IMR-90 (cell line): ENCODE measurements around the gene CENPU.

Experiments used
- CEBPB ChIP-seq: IDR thresholded peaks from 2 replicates; pipeline ENCODE4 v1.6.1; 2012; ENCODE audit warnings: low read depth, low read length, improper control_type of control experiment
- CHD1 ChIP-seq: IDR thresholded peaks from 2 replicates; pipeline ENCODE4 v1.6.1; 2012; ENCODE audit warnings: low read depth, low read length, improper control_type of control experiment
- MAFK ChIP-seq: IDR thresholded peaks from 2 replicates; pipeline ENCODE4 v1.6.1; 2012; ENCODE audit warnings: low read depth, low read length, improper control_type of control experiment
- MAZ ChIP-seq: IDR thresholded peaks from 2 replicates; pipeline ENCODE4 v1.6.1; 2012; ENCODE audit warnings: low read depth, mild to moderate bottlenecking, low read length, improper control_type of control experiment, moderate library complexity, borderline replicate concordance
- MXI1 ChIP-seq: IDR thresholded peaks from 2 replicates; pipeline ENCODE4 v1.6.1; 2012; ENCODE audit warnings: low read depth, mild to moderate bottlenecking, low read length, moderate library complexity, borderline replicate concordance
- POLR2A ChIP-seq: IDR thresholded peaks from 2 replicates; pipeline ENCODE4 v1.6.1; 2012; ENCODE audit warnings: mild to moderate bottlenecking, low read depth, low read length
- RAD21 ChIP-seq: IDR thresholded peaks from 2 replicates; pipeline ENCODE4 v1.6.1; 2012; ENCODE audit warnings: low read length, improper control_type of control experiment
- RCOR1 ChIP-seq: IDR thresholded peaks from 2 replicates; pipeline ENCODE4 v1.6.1; 2012; ENCODE audit warnings: mild to moderate bottlenecking, low read length, improper control_type of control experiment; ENCODE audit not compliant: insufficient replicate concordance
- RFX5 ChIP-seq: IDR thresholded peaks from 2 replicates; pipeline ENCODE4 v1.8.0; 2012; ENCODE audit warnings: low read depth, mild to moderate bottlenecking, low read length, moderate library complexity
- SMC3 ChIP-seq: fragments of 150-350 bp; IDR thresholded peaks from 2 replicates; pipeline ENCODE4 v1.6.1; 2016; ENCODE audit warnings: low read depth, mild to moderate bottlenecking, antibody characterized with exemption, low read length, moderate library complexity
- TF ChIP-seq, protein P1 (sequence below): conservative IDR thresholded peaks from 2 replicates; pipeline ENCODE4 v1.5.1; 2012; ENCODE audit warnings: mild to moderate bottlenecking, low read depth, low read length, improper control_type of control experiment
- TF ChIP-seq, protein P2 (sequence below): fragments of 150-350 bp; IDR thresholded peaks from 2 replicates; pipeline ENCODE4 v1.6.1; 2016; ENCODE audit warnings: low read depth, mild to moderate bottlenecking, low read length, moderate library complexity, borderline replicate concordance
- TF ChIP-seq, protein P3 (sequence below): fragments of 150-350 bp; IDR thresholded peaks from 2 replicates; pipeline ENCODE4 v1.6.1; 2017; ENCODE audit warnings: mild to moderate bottlenecking, antibody characterized with exemption, low read length, low read depth

- no peak for TF ChIP-seq POLR2A
- no peak for TF ChIP-seq MAFK
- TF ChIP-seq, protein P1, sequence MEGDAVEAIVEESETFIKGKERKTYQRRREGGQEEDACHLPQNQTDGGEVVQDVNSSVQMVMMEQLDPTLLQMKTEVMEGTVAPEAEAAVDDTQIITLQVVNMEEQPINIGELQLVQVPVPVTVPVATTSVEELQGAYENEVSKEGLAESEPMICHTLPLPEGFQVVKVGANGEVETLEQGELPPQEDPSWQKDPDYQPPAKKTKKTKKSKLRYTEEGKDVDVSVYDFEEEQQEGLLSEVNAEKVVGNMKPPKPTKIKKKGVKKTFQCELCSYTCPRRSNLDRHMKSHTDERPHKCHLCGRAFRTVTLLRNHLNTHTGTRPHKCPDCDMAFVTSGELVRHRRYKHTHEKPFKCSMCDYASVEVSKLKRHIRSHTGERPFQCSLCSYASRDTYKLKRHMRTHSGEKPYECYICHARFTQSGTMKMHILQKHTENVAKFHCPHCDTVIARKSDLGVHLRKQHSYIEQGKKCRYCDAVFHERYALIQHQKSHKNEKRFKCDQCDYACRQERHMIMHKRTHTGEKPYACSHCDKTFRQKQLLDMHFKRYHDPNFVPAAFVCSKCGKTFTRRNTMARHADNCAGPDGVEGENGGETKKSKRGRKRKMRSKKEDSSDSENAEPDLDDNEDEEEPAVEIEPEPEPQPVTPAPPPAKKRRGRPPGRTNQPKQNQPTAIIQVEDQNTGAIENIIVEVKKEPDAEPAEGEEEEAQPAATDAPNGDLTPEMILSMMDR, result no peak
- TF ChIP-seq, protein P2, sequence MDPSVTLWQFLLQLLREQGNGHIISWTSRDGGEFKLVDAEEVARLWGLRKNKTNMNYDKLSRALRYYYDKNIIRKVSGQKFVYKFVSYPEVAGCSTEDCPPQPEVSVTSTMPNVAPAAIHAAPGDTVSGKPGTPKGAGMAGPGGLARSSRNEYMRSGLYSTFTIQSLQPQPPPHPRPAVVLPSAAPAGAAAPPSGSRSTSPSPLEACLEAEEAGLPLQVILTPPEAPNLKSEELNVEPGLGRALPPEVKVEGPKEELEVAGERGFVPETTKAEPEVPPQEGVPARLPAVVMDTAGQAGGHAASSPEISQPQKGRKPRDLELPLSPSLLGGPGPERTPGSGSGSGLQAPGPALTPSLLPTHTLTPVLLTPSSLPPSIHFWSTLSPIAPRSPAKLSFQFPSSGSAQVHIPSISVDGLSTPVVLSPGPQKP, result no peak
- TF ChIP-seq CEBPB, result no peak
- TF ChIP-seq, protein P3, sequence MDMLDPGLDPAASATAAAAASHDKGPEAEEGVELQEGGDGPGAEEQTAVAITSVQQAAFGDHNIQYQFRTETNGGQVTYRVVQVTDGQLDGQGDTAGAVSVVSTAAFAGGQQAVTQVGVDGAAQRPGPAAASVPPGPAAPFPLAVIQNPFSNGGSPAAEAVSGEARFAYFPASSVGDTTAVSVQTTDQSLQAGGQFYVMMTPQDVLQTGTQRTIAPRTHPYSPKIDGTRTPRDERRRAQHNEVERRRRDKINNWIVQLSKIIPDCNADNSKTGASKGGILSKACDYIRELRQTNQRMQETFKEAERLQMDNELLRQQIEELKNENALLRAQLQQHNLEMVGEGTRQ, result no peak
- no peak for TF ChIP-seq RCOR1
- TF ChIP-seq MAZ, result no peak
- TF ChIP-seq SMC3, result no peak
- no peak for TF ChIP-seq RAD21
- no peak for TF ChIP-seq MXI1
- TF ChIP-seq CHD1, result no peak
- no peak for TF ChIP-seq RFX5
Observed at GRCh38 chr4:184657144-184657543, 76.8 kb downstream of the CENPU start.
